CD4-positive, alpha-beta T cell treated with Interferon gamma for 1 hour (primary cell): ENCODE measurements around the gene WDR53.
"Not testable (repeated sequence)": the region's sequence is repeated elsewhere in the genome, so short reads cannot be mapped to it uniquely, and the experiment has no call there.

ENCODE experiments used
- DNase-seq: peaks from one replicate; pipeline ENCODE4 v3.0.0-alpha.2; 2020

The WDR53 gene

GRCh38 chr3:196568246-196569002 lies at the start of gene WDR53, which contains the start of gene FBXO45:
Gene WDR53 (minus strand): TSS chr3:196568554. CDS start chr3:196561475, 7,079 bp downstream.
Gene FBXO45 (plus strand): TSS chr3:196568660. CDS start chr3:196568985, 325 bp downstream.
- peak; percentile 94 for DNase-seq

GRCh38 chr3:196617256-196617655 lies 48.9 kb upstream of the WDR53 start:
- DNase-seq = no peak

DNA sequence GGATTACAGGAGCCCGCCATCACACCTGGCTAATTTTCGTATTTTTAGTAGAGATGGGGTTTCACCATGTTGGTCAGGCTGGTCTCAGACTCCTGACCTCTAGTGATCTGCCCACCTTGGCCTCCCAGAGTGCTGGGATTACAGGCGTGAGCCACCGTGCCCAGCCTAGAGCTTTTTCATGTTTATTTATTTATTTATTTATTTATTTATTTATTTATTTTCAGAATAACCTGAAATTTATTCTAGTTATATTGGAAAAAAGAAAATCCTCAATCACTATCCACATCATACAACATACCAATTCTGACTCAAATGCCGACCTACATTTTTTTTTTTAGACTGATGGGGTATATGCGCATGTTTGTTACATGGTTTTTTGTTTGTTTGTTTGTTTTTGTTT lies 46.9 kb upstream of the WDR53 start:
- not testable (repeated sequence) for DNase-seq

DNA sequence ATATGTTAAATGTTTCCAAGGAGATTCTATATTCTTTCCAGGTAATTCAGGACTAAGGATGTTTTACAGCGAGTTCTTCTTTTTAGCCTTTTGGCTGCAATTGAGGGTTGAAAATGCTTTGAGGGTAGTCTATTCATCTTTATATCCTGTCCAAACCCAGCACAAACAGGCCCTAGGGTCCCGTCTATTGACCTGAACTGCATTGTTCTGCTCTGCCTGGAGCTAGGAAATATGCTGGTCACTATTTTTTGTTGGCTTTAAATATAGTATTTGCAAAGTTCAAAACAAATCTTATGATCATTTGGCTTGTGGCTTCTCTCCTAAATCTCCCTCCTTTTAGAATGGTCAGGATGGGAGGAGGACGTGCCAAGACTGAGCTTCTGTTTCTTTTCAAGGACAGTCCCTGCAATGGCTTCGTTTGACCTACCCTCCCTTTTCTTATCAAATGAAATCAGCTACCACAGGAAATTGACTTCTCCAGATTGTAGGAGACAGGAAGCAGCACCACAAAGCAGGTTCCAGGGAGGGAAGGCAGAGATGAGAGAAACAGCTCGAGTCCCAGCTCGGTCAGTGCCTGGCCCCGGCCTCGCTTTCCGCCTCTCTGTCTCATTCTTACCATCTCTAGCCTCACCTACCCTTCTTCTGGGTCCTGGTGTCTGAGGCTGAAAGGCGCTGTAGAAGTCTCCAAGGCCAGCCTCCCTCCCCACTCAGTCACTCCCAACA lies 43.6 kb upstream of the WDR53 start:
- no peak for DNase-seq

DNA sequence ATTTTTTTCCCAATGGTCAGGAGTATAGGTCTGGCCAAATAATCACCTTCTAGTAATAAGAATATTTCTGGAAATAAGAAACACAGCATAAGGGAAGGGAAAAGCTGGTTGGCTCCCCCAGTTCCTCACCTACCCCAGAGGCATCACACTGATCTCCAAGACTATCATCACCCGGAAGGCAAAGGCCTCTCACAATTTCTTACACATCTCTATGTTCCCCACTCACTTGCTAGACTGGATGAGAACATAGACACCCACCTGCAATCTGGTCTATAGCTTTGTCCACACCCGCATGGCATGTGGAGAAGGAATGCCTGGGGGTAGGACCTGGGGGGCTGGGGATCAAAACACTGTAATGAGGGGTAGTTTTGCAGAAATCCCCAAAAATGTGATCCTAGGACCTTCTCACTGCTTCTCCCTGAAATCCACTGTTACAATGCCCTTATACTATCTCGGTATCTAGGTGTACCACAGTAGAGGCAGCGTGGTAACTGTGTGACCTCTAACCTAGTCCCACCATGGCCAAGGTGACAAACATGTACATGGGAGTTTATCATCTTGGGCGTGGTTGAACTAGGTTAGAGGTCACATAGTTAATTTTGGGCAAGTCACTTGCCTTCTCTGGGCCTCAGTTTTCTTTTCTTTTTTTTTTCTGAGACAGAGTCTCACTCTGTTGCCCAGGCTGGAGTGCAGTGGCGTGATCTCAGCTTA lies 41.6 kb upstream of the WDR53 start:
- DNase-seq = no peak

DNA sequence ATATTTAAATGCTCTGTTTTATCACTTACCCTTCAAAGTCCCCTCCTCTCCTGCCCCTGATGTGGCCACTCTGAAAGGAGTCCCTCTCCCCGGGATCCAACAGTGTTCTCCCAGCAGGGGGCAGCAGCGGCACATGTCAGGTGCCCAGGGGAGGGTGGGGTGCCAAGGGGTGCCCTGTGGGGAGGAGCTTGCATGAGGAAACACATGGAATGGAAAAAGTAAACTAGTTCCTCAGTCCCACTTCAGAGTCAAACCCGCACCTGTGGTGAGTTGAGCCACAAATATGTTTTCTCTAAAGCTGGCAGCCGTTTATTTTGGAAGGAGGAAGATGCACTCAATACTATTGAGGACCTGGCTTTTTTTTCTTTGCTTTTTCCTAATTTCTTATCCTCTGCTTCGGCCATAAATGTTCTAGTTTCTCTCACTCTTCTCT lies 41.0 kb upstream of the WDR53 start:
- peak; percentile 90 for DNase-seq

DNA sequence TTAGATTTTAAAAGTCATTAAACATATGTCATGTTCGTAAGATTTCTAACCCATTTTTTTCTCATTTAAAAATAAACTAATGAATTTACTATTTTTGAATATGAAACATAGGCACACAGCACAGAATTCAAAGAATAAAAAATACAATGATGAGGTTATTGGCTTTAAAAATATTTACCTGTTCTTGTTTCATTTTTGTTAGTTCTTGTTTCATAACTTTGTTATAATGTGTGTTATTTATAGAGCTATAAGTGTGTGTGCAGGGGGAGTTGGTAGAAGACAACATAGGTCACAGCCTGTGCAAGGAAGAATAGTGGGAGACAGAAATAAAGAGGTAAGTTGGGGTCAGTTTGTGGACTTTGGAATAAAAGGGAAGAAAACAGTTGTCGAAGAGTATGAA lies 40.3 kb upstream of the WDR53 start:
- no peak for DNase-seq

DNA sequence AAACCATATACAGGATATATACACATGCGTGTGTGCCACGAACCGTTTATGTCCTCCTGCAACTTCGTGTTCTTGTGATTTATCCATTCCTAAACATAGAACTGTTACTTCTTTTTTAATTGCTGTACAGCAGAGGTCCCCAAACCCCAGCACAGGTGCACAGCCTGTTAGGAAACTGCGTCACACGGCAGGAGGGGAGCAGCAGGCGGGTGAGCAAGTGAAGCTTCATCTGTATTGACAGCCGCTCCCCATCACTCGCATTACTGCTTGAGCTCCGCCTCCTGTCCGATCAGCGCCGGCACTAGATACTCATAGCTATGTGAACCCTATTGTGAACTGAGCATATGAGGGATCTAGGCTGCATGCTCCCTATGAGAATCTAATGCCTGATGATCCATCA lies 36.2 kb upstream of the WDR53 start:
- DNase-seq = peak; percentile 78

GRCh38 chr3:196603683-196604082 lies 35.3 kb upstream of the WDR53 start:
- no peak for DNase-seq

DNA sequence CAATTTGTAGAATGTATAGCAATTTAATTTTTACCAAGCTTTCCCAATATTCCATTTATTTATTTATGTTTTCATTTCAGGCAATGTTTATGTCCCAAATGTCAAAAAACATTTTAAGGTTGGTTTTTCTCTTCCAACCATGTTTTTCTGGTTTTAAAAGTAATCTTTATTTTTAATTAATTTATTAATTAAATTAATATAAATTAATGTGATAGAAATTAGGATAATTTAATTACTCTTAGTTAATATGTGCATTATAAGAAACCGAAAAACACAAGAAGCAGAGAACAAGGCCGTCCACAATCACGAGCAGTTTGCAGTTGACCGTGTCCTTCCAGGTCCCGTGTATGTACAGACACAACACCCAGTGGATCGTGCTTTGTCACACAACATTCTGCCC lies 34.3 kb upstream of the WDR53 start:
- no peak for DNase-seq

DNA sequence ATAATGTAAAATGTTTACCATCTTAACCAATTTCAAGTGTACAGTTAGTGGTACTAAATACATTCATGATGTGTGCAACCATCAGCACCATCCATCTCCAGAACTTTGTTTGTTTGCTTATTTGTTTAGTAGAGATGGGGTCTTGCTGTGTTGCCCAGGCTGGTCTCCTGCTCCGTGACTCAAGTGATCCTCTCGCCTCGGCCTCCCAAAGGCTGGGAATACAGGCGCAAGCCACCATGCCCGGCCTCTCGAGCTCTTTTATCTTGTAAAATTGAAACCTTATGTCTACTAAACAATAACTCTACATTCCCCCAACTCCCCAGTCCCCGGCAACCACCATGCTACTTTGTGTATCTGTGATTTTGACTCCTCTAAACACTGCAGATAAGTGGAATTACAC lies 32.0 kb upstream of the WDR53 start:
- no peak for DNase-seq

DNA sequence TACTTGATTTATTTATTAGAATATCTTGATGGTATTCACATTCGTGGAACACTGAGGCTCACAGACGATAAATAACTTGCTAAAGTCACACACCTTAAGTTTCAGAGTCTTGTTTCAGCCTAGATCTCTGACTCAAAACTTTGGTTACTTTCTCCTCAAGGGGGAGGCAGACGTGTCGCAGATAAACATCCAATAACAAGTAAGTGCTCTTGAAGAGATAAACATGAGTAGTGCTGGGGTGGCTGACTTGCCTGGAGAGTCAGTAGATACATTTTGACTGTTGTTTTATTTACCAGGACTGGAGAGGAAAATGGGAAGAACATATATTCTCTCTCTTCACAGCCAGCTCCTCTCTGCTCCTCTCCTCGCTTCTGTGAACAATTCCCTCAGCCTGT lies 31.4 kb upstream of the WDR53 start:
- DNase-seq = no peak

- peak; percentile 66 for DNase-seq
These were observed 29.8 kb upstream of the WDR53 start for GRCh38 chr3:196597971-196598733.

DNA sequence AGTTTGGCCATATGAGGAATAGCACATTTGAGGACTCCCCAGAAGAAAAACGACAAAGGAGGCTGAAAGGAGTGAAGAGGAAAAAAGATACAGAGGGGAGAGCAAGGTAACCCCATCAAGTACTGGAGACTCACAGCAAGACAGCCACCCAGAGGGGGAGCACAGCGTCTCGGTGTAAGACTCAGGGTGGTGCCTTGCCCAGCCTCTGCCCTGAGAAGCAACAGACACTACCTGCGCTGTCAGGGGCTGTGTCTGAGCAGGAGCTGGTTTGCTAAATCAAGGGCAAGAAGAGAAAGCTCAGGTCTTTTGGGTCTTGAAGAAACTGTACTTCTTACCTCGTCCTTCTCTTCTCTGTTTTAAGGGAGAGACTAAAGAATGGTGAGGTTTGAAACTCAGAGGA lies 28.0 kb upstream of the WDR53 start:
- no peak for DNase-seq

DNA sequence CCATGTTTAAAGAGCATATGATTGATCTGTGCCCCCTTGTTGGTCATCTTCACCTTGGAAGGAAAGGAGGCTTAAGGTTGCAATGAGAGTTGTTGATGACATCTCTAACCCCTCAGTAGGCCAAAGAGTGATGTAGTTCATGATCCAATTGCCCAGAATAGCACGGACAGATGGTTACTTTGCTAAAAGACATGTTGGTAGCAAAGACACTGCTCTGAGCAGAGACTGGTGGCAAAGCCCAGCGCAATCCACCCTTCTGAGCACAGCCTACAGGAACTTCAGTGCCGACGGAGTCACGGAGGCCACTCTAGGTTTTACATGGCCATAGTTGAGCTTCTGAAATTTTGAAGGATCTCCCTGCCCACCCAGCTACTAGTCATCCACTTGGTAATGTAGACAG lies 21.9 kb upstream of the WDR53 start:
- no peak for DNase-seq

DNA sequence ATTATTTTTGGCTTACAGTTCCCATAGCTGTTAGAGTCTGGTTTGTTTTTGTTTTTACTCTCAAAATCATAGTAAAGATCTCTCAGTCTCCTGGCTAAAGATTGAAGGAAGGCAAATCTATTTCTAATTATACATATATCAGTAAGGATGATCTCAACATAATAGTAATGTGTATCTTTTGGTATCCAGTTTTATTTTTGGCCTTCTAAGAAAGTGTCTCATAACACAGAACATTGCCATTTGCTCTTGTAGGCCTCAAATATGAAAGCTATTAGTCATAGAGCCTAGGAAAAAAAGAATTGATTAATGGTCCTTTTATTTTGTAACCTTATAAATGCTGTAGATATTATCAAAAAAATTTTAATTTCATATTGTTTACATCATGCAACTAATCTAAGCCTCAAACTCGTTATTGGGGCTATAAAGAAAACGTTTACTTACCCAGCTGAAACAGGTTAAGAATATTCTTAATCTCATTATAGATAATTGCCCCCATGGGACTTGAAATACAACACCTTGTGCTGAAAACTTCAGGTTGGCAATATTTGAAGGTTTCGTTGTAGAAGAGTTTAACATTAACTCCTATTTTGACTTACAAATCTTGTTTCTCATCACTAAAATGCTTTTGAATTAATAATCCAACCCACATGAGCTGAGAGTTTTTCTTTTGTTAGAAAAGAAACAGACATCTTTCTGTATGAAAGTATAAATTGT lies 16.8 kb upstream of the WDR53 start:
- no peak for DNase-seq

GRCh38 chr3:196572389-196572788 lies 4.0 kb upstream of the WDR53 start:
- DNase-seq = no peak

DNA sequence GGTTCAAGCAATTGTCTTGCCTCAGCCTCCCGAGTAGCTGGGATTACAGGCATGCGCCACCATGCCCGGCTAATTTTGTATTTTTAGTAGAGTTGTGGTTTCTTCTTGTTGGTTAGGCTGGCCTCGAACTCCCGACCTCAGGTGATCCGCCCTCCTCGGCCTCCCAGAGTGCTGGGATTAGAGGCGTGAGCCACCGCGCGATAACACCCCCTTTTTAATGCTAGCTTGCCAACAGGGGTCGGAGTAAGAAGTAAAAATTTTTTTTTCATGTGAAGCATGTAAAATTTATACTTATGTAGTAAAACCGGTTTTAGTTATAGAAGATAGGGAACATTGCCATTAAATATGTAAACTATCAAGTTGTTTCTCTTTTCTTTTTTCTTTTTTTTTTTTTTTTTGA lies 2.0 kb upstream of the WDR53 start:
- DNase-seq = not testable (repeated sequence)

DNA sequence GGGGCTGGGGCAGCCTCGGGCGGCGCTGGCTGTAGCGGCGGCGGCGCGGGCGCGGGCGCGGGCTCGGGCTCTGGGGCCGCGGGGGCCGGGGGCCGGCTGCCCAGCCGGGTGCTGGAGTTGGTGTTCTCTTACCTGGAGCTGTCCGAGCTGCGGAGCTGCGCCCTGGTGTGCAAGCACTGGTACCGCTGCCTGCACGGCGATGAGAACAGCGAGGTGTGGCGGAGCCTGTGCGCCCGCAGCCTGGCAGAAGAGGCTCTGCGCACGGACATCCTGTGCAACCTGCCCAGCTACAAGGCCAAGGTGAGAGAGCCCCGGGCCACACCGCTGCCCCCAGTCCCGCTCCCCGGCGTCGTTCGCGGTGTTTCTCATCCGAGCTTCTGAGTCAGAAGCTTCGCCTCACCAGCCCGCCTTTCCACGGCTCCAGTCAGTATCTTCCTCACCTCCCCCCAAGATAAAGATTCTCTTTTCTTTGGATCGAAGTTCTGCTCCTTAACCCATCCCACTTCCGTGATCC lies 706 bp upstream of the WDR53 start:
- DNase-seq = peak; percentile 44

- DNase-seq = no peak
These were observed 4.6 kb downstream of the WDR53 start for GRCh38 chr3:196563721-196564225.

- DNase-seq = no peak
These were observed 8.5 kb downstream of the WDR53 start for GRCh38 chr3:196559826-196560225.

DNA sequence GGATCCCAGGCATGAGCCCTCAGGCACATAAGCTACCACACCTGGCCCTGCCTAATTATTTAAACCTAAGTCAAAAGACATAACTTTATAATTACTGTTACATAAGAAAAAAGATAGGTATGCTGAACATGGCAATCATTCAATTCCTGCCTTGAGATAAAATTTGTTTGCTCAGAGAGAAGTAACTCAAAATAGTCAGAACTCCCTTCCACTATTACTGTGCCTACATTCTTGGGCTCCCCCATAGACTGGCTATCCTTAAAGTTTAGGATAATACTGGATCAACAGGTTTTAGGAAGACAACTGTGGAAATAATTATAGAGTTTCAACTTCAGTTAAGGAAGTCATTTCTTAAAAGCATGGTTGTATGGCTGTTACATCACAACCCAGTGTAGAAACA lies 9.9 kb downstream of the WDR53 start:
- DNase-seq = no peak
